HL-60 (cell line): ENCODE measurements around the gene B9D1.

Source experiments
- CTCF ChIP-seq: IDR thresholded peaks from one replicate; pipeline ENCODE4 v1.5.1; 2011; ENCODE audit warnings: low read length, control low read depth, inconsistent platforms; ENCODE audit not compliant: insufficient read depth
- POLR2AphosphoS5 ChIP-seq: IDR thresholded peaks from 2 replicates; pipeline ENCODE4 v1.6.1; 2012; ENCODE audit warnings: low read depth
- REST ChIP-seq: IDR thresholded peaks from 2 replicates; pipeline ENCODE4 v1.6.1; 2012; ENCODE audit warnings: low read depth; ENCODE audit not compliant: insufficient replicate concordance

- TF ChIP-seq POLR2AphosphoS5: no peak
- TF ChIP-seq REST: no peak
- no peak for TF ChIP-seq CTCF
Observed at GRCh38 chr17:19385521-19385983, 23.0 kb upstream of the B9D1 start.
